ENCODE data around the gene LMAN1.

Gene LMAN1

GRCh38 chr18:59358712-59359575, at the start of gene LMAN1:
LMAN1 (minus strand) TSS chr18:59359265; CDS start chr18:59359244, 21 bp downstream.
- DNase-seq (ENCODE audit: low read depth, low spot score), result peak; percentile 52
- CTCF ChIA-PET, result interaction anchor here (0.9 to 1.3 kb wide), 4 partner anchors 12 to 464 kb away, joined by 3 to 4 read pairs (median 4); no protein-coding TSS in a partner anchor
- POLR2A ChIA-PET, result interaction anchor here (0.6 to 0.9 kb wide), 2 partner anchors 28 to 95 kb away, joined by 3 read pairs; no protein-coding TSS in a partner anchor
- no peak for TF ChIP-seq CTCF (IDR thresholded peaks at IDR 0.05; ENCODE audit: insufficient read depth, low read length, missing control alignments)
- H3K4me3 ChIP-seq (ENCODE audit: low read depth, low read length), result peak within 1 kb of the TSS; percentile 91

GRCh38 chr18:59402432-59403090, 43.5 kb upstream of the LMAN1 start:
- DNase-seq (ENCODE audit: low read depth, low spot score), result peak; percentile 17
- peak; percentile 97 for TF ChIP-seq CTCF (IDR thresholded peaks at IDR 0.05; ENCODE audit: insufficient read depth, low read length, missing control alignments)
- no peak overlapping the region for H3K4me3 ChIP-seq (ENCODE audit: low read depth, low read length)
- ChIA-PET CTCF (interaction anchor here (0.6 to 7.3 kb wide), 77 partner anchors 9 to 634 kb away, joined by 3 to 230 read pairs (median 6); partner anchors contain the start of genes CPLX4, LMAN1, RAX and SEC11C), POLR2A (no interaction called here)

GRCh38 chr18:59400407-59400806, 41.3 kb upstream of the LMAN1 start:
- no peak overlapping the region for H3K4me3 ChIP-seq (ENCODE audit: low read depth, low read length)
- TF ChIP-seq CTCF (IDR thresholded peaks at IDR 0.05; ENCODE audit: insufficient read depth, low read length, missing control alignments), result no peak
- CTCF ChIA-PET, result interaction anchor here (0.6 to 7.3 kb wide), 8 partner anchors 41 to 631 kb away, joined by 3 to 230 read pairs (median 3); no protein-coding TSS in a partner anchor
- no peak for DNase-seq (ENCODE audit: low read depth, low spot score)
- POLR2A ChIA-PET, result no interaction called here

- no peak overlapping the region for H3K4me3 ChIP-seq (ENCODE audit: low read depth, low read length)
- no peak for TF ChIP-seq CTCF (IDR thresholded peaks at IDR 0.05; ENCODE audit: insufficient read depth, low read length, missing control alignments)
- ChIA-PET POLR2A (no interaction called here), CTCF (interaction anchor here (1.4 to 1.6 kb wide), 3 partner anchors 11 to 146 kb away, joined by 4 to 6 read pairs (median 4); no protein-coding TSS in a partner anchor)
- DNase-seq (ENCODE audit: low read depth, low spot score), result no peak
These were observed 36.4 kb upstream of the LMAN1 start for GRCh38 chr18:59395226-59396175.

GRCh38 chr18:59393381-59393780, 34.3 kb upstream of the LMAN1 start:
- DNase-seq (ENCODE audit: low read depth, low spot score), result no peak
- H3K4me3 ChIP-seq (ENCODE audit: low read depth, low read length), result no peak overlapping the region
- CTCF ChIA-PET, result interaction anchor here (2.2 kb wide), 1 partner anchor 9 kb away, joined by 19 read pairs; no protein-coding TSS in a partner anchor
- TF ChIP-seq CTCF (IDR thresholded peaks at IDR 0.05; ENCODE audit: insufficient read depth, low read length, missing control alignments), result no peak
- POLR2A ChIA-PET, result no interaction called here

Data from AG04449 (cell line).